ENCODE measurements around the gene LAMC1. TPM values are rescaled to one million over a fixed set of nuclear protein-coding genes. Genes with fewer than 3 reads are reported as not detected.

Gene LAMC1
- total RNA-seq, 1 experiment from 2014 or later = 10.8 TPM

GRCh38 chr1:183139281-183139942 lies 116.2 kb downstream of the LAMC1 start:
- Histone ChIP-seq H3K9ac (ENCODE audit: low read length) (no peak overlapping the region), H3K79me2 (ENCODE audit: low read length) (no peaks in the 10 kb centered on the region), H3K27ac (ENCODE audit: low read length) (no peak overlapping the region), H3K9me3 (ENCODE audit: low read length) (no peaks in the 10 kb centered on the region), H4K20me1 (ENCODE audit: insufficient read depth, low read depth, low read length) (no peaks in the 10 kb centered on the region), H2AFZ (ENCODE audit: low read length) (no peak overlapping the region), H3K4me2 (ENCODE audit: low read depth, low read length, poor library complexity, severe bottlenecking) (no peak overlapping the region), H3K36me3 (ENCODE audit: insufficient read depth, low read length) (no peaks in the 10 kb centered on the region), H3K4me3 (ENCODE audit: low read length) (no peak overlapping the region), H3K27me3 (ENCODE audit: low read length) (no peaks in the 10 kb centered on the region), H3K4me1 (ENCODE audit: low read length) (no peaks in the 10 kb centered on the region), H3K9me2 (replicated peaks; ENCODE audit: insufficient read depth, low read length) (no peaks in the 10 kb centered on the region)
- no peak for DNase-seq

DNA sequence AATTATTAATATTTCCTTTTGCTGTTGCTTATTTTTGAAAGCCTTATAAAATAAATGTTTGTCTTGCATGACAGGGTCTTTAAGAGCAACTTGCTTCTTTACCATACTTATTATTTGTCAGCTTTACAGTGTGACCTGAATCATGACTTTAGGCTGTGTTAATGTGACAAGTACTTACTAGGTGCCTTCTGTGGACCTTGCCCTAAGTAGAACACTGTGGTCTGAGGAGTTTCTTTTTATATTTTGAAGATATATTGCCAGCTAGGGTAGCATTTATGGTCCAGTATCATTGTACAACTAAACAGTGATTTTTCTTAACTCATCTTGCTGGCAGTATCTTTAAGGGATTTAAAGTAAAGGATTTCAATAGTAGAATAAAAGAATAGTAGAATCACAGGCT lies 117.4 kb downstream of the LAMC1 start:
- Histone ChIP-seq H3K4me3 (ENCODE audit: low read length) (no peak overlapping the region), H3K4me1 (ENCODE audit: low read length) (no peaks in the 10 kb centered on the region), H3K27me3 (ENCODE audit: low read length) (no peaks in the 10 kb centered on the region), H3K4me2 (ENCODE audit: low read depth, low read length, poor library complexity, severe bottlenecking) (no peak overlapping the region), H3K9me2 (replicated peaks; ENCODE audit: insufficient read depth, low read length) (no peaks in the 10 kb centered on the region), H2AFZ (ENCODE audit: low read length) (no peak overlapping the region), H4K20me1 (ENCODE audit: insufficient read depth, low read depth, low read length) (no peaks in the 10 kb centered on the region), H3K9me3 (ENCODE audit: low read length) (no peaks in the 10 kb centered on the region), H3K36me3 (ENCODE audit: insufficient read depth, low read length) (no peaks in the 10 kb centered on the region), H3K9ac (ENCODE audit: low read length) (no peak overlapping the region), H3K27ac (ENCODE audit: low read length) (no peak overlapping the region), H3K79me2 (ENCODE audit: low read length) (no peaks in the 10 kb centered on the region)
- no peak for DNase-seq

DNA sequence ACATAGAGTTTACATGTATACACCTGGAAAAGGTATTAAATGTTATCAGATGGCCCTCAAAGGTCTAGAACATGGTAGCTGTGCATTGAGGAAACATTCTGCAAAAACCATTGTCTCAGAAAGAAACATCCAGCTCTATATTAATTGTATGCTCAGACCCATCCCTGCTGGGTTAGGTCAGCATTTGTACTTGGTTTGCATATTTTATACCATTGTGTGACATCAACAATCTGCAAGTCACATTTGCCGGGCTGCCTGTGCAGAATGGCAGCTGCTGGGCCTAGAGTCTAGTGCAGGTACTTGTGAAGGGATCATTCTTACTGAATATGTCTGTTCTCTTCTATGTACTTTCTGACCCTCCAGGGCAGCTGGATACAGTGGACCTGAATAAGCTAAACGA lies 119.0 kb downstream of the LAMC1 start:
- Histone ChIP-seq H3K79me2 (ENCODE audit: low read length) (no peaks in the 10 kb centered on the region), H4K20me1 (ENCODE audit: insufficient read depth, low read depth, low read length) (no peaks in the 10 kb centered on the region), H3K4me1 (ENCODE audit: low read length) (no peaks in the 10 kb centered on the region), H3K4me3 (ENCODE audit: low read length) (no peak overlapping the region), H3K27me3 (ENCODE audit: low read length) (no peaks in the 10 kb centered on the region), H3K9me2 (replicated peaks; ENCODE audit: insufficient read depth, low read length) (no peaks in the 10 kb centered on the region), H3K9ac (ENCODE audit: low read length) (no peak overlapping the region), H3K4me2 (ENCODE audit: low read depth, low read length, poor library complexity, severe bottlenecking) (no peak overlapping the region), H3K27ac (ENCODE audit: low read length) (no peak overlapping the region), H2AFZ (ENCODE audit: low read length) (no peak overlapping the region), H3K9me3 (ENCODE audit: low read length) (no peaks in the 10 kb centered on the region), H3K36me3 (ENCODE audit: insufficient read depth, low read length) (no peaks in the 10 kb centered on the region)
- DNase-seq = no peak

GRCh38 chr1:183143576-183144315 lies 120.5 kb downstream of the LAMC1 start:
- H3K9me3 ChIP-seq (ENCODE audit: low read length) = no peaks in the 10 kb centered on the region
- no peaks in the 10 kb centered on the region for H3K4me1 ChIP-seq (ENCODE audit: low read length)
- no peaks in the 10 kb centered on the region for H4K20me1 ChIP-seq (ENCODE audit: insufficient read depth, low read depth, low read length)
- no peak overlapping the region for H3K27ac ChIP-seq (ENCODE audit: low read length)
- no peaks in the 10 kb centered on the region for H3K79me2 ChIP-seq (ENCODE audit: low read length)
- H3K36me3 ChIP-seq (ENCODE audit: insufficient read depth, low read length) = no peaks in the 10 kb centered on the region
- no peaks in the 10 kb centered on the region for H3K27me3 ChIP-seq (ENCODE audit: low read length)
- H2AFZ ChIP-seq (ENCODE audit: low read length) = no peak overlapping the region
- H3K4me2 ChIP-seq (ENCODE audit: low read depth, low read length, poor library complexity, severe bottlenecking) = no peak overlapping the region
- H3K9ac ChIP-seq (ENCODE audit: low read length) = no peak overlapping the region
- H3K4me3 ChIP-seq (ENCODE audit: low read length) = no peak overlapping the region
- no peak for DNase-seq
- H3K9me2 ChIP-seq (replicated peaks; ENCODE audit: insufficient read depth, low read length) = no peaks in the 10 kb centered on the region

DNA sequence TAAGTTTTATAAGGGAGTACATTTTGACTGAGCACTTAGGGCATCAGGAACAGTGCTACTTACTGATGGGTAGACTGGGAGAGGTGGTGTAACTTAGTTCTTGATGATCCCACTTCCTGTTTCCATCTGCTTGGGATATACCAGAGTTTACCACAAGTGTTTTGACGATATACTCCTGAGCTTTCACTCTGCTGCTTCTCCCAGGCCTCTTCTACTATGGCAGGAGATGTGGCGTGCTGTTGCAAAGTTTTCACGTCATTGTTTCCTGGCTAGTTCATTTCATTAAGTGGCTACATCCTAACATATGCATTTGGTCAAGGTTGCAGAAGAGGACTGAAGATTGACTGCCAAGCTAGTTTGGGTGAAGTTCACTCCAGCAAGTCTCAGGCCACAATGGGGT lies 121.5 kb downstream of the LAMC1 start:
- Histone ChIP-seq H3K4me1 (ENCODE audit: low read length) (no peaks in the 10 kb centered on the region), H2AFZ (ENCODE audit: low read length) (no peak overlapping the region), H3K27ac (ENCODE audit: low read length) (no peak overlapping the region), H3K9me3 (ENCODE audit: low read length) (no peaks in the 10 kb centered on the region), H3K9ac (ENCODE audit: low read length) (no peak overlapping the region), H3K4me2 (ENCODE audit: low read depth, low read length, poor library complexity, severe bottlenecking) (no peak overlapping the region), H4K20me1 (ENCODE audit: insufficient read depth, low read depth, low read length) (no peaks in the 10 kb centered on the region), H3K4me3 (ENCODE audit: low read length) (no peak overlapping the region), H3K27me3 (ENCODE audit: low read length) (no peaks in the 10 kb centered on the region), H3K36me3 (ENCODE audit: insufficient read depth, low read length) (no peaks in the 10 kb centered on the region), H3K9me2 (replicated peaks; ENCODE audit: insufficient read depth, low read length) (no peaks in the 10 kb centered on the region), H3K79me2 (ENCODE audit: low read length) (no peaks in the 10 kb centered on the region)
- no peak for DNase-seq

DNA sequence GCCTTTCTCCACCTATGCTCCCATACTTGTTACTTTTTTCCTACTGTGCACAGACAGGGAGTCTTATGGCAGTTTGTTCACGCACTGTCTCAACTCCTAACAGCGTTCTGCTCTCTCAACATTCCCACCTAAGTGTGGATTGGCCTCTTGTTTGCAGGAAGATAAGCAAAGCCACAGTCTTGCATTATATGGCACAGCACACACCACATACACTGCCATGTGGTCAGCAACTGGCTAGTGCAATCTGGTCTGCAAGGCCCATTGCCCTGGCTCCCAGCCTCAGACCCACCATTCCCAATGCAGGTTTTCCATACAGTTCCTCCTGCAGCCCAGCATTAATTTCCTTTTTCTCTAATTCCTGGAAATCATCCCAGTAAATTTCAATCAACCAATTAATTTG lies 124.5 kb downstream of the LAMC1 start:
- Histone ChIP-seq H3K9me3 (ENCODE audit: low read length) (no peaks in the 10 kb centered on the region), H3K4me2 (ENCODE audit: low read depth, low read length, poor library complexity, severe bottlenecking) (no peak overlapping the region), H4K20me1 (ENCODE audit: insufficient read depth, low read depth, low read length) (no peaks in the 10 kb centered on the region), H3K27ac (ENCODE audit: low read length) (no peak overlapping the region), H3K36me3 (ENCODE audit: insufficient read depth, low read length) (no peaks in the 10 kb centered on the region), H3K4me1 (ENCODE audit: low read length) (no peaks in the 10 kb centered on the region), H2AFZ (ENCODE audit: low read length) (no peak overlapping the region), H3K27me3 (ENCODE audit: low read length) (no peaks in the 10 kb centered on the region), H3K4me3 (ENCODE audit: low read length) (no peak overlapping the region), H3K79me2 (ENCODE audit: low read length) (no peaks in the 10 kb centered on the region), H3K9me2 (replicated peaks; ENCODE audit: insufficient read depth, low read length) (no peaks in the 10 kb centered on the region), H3K9ac (ENCODE audit: low read length) (no peak overlapping the region)
- no peak for DNase-seq

- Histone ChIP-seq H3K27me3 (ENCODE audit: low read length) (no peaks in the 10 kb centered on the region), H3K4me1 (ENCODE audit: low read length) (no peaks in the 10 kb centered on the region), H3K36me3 (ENCODE audit: insufficient read depth, low read length) (no peaks in the 10 kb centered on the region), H3K27ac (ENCODE audit: low read length) (no peak overlapping the region), H3K9me3 (ENCODE audit: low read length) (no peaks in the 10 kb centered on the region), H2AFZ (ENCODE audit: low read length) (no peak overlapping the region), H3K9me2 (replicated peaks; ENCODE audit: insufficient read depth, low read length) (no peaks in the 10 kb centered on the region), H3K9ac (ENCODE audit: low read length) (no peak overlapping the region), H3K4me3 (ENCODE audit: low read length) (no peak overlapping the region), H3K79me2 (ENCODE audit: low read length) (no peaks in the 10 kb centered on the region), H4K20me1 (ENCODE audit: insufficient read depth, low read depth, low read length) (no peaks in the 10 kb centered on the region), H3K4me2 (ENCODE audit: low read depth, low read length, poor library complexity, severe bottlenecking) (no peak overlapping the region)
- DNase-seq = no peak
These were observed 125.4 kb downstream of the LAMC1 start for GRCh38 chr1:183148599-183148998.

DNA sequence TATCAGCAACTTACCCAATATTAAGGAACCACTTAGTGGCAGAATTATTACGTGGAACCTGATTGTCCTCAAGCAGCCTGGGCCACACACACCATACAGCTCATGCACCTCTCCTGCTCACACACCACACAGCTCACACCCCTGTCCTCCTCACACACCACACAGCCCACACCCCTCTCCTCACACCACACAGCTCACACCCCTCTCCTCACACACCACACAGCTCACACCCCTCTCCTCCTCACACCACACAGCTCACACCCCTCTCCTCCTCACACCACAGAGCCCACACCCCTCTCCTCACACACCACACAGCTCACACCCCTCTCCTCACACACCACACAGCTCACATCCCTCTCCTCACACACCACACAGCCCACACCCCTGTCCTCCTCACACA lies 126.1 kb downstream of the LAMC1 start:
- H3K36me3 ChIP-seq (ENCODE audit: insufficient read depth, low read length) = no peaks in the 10 kb centered on the region

More for the DNA sequence above, 126.1 kb downstream of the LAMC1 start:
- Histone ChIP-seq H4K20me1 (ENCODE audit: insufficient read depth, low read depth, low read length) (no peaks in the 10 kb centered on the region), H3K9ac (ENCODE audit: low read length) (no peak overlapping the region), H3K4me3 (ENCODE audit: low read length) (no peak overlapping the region), H3K4me1 (ENCODE audit: low read length) (no peaks in the 10 kb centered on the region), H3K9me3 (ENCODE audit: low read length) (no peaks in the 10 kb centered on the region), H3K79me2 (ENCODE audit: low read length) (no peaks in the 10 kb centered on the region), H3K27me3 (ENCODE audit: low read length) (no peaks in the 10 kb centered on the region), H3K9me2 (replicated peaks; ENCODE audit: insufficient read depth, low read length) (no peaks in the 10 kb centered on the region), H3K27ac (ENCODE audit: low read length) (no peak overlapping the region), H2AFZ (ENCODE audit: low read length) (no peak overlapping the region), H3K4me2 (ENCODE audit: low read depth, low read length, poor library complexity, severe bottlenecking) (no peak overlapping the region)
- DNase-seq = no peak

Data from Karpas-422 (cell line).